Renal cortex interstitium (tissue), 11 donors: ENCODE data around the gene TRPM6. TPM values are rescaled to one million over a fixed set of nuclear protein-coding genes. Genes with fewer than 3 reads are reported as not detected.
"Not testable (repeated sequence)": the region's sequence is repeated elsewhere in the genome, so short reads cannot be mapped to it uniquely, and the experiment has no call there.

Source experiments
- DNase-seq, 11 donors: peaks; one replicate each; pipeline ENCODE4 v3.0.0-alpha.2; 2013; ENCODE audit warnings: low read depth in 9 of 11, low spot score in 4 of 11; ENCODE audit errors: extremely low read depth in 1 of 11
- polyA plus RNA-seq, 3 donors: library from polyadenylated mRNA; unstranded; fragments of 120-200 nt; gene quantifications; one replicate each; pipeline ENCODE4 v1.2.1, GENCODE V29; 2013; ENCODE audit not compliant: insufficient read length in 3 of 3

TRPM6 gene
- polyA plus RNA-seq, 3 donors: 0.59 to 1.4 (median 0.70) TPM

- no peak for DNase-seq
Measured at GRCh38 chr9:74861773-74862474, 25.8 kb downstream of the TRPM6 start.

- DNase-seq: no peak
Measured at GRCh38 chr9:74861071-74861470, 26.6 kb downstream of the TRPM6 start.

- not testable (repeated sequence) for DNase-seq
Measured at GRCh38 chr9:74860247-74860646, 27.5 kb downstream of the TRPM6 start.

- no peak for DNase-seq
Measured at GRCh38 chr9:74859786-74860185, 27.9 kb downstream of the TRPM6 start.

- DNase-seq: no peak
Measured at GRCh38 chr9:74858751-74859414, 28.8 kb downstream of the TRPM6 start.

GRCh38 chr9:74856989-74857388 is 30.7 kb downstream of the TRPM6 start:
- no peak for DNase-seq

- no peak for DNase-seq
Measured at GRCh38 chr9:74855072-74855471, 32.6 kb downstream of the TRPM6 start.

- DNase-seq: not testable (repeated sequence)
Measured at GRCh38 chr9:74853024-74853423, 34.7 kb downstream of the TRPM6 start.

- no peak for DNase-seq
Measured at GRCh38 chr9:74848153-74848525, 39.6 kb downstream of the TRPM6 start.

- DNase-seq: no peak
Measured at GRCh38 chr9:74847478-74848152, 40.1 kb downstream of the TRPM6 start.

- DNase-seq: no peak
Measured at GRCh38 chr9:74846766-74847165, 41.0 kb downstream of the TRPM6 start.

- DNase-seq: no peak
Measured at GRCh38 chr9:74838351-74838750, 49.4 kb downstream of the TRPM6 start.

GRCh38 chr9:74824654-74825053 is 63.1 kb downstream of the TRPM6 start:
- peak in 7 of 11 donors; percentile 4 to 46 (median 26) for DNase-seq

GRCh38 chr9:74821636-74822035 is 66.1 kb downstream of the TRPM6 start:
- DNase-seq: no peak

- DNase-seq: no peak
Measured at GRCh38 chr9:74817816-74818215, 69.9 kb downstream of the TRPM6 start.

- DNase-seq: no peak
Measured at GRCh38 chr9:74817281-74817810, 70.4 kb downstream of the TRPM6 start.

GRCh38 chr9:74810200-74810599 is 77.5 kb downstream of the TRPM6 start:
- DNase-seq: no peak

- no peak for DNase-seq
Measured at GRCh38 chr9:74804018-74804385, 83.7 kb downstream of the TRPM6 start.

- peak in 3 of 11 donors; percentile 2 to 17 (median 8) for DNase-seq
Measured at GRCh38 chr9:74803376-74804017, 84.2 kb downstream of the TRPM6 start.

GRCh38 chr9:74800226-74800625 is 87.5 kb downstream of the TRPM6 start:
- DNase-seq: peak in 1 of 11 donors; percentile 5
